Natural killer cell treated with Interleukin-12 subunit alpha and Interleukin-12 subunit beta and Interleukin-15 and Interleukin-18, amount 100 ng/mL, for 72 hours (primary cell): ENCODE results near the gene MFGE8. TPM values are rescaled to one million over a fixed set of nuclear protein-coding genes. Genes with fewer than 3 reads are reported as not detected.

Experiments used
- ATAC-seq, 2 donors: fragments of 150-1000 bp; cut with Tn5 transposase in 1 of 2; sonication (Bioruptor Pico), chemical (Tn5 transposase) in 1 of 2; 2 replicates each; pipeline ENCODE4 v1.10.0; 2021
- DNase-seq: peaks from one replicate; pipeline ENCODE4 v3.0.0; 2022; ENCODE audit warnings: low spot score
- H3K27ac Mint-ChIP-seq, 2 donors: 1 replicate in 1 of 2; 2 replicates in 1 of 2; pipeline ENCODE4 v1.8.0; 2022; ENCODE audit warnings: mixed read lengths in 2 of 2, mild to moderate bottlenecking in 1 of 2, moderate library complexity in 1 of 2
- H3K27me3 Mint-ChIP-seq, 2 donors: 1 replicate in 1 of 2; 2 replicates in 1 of 2; pipeline ENCODE4 v1.8.0; 2022; ENCODE audit warnings: mixed read lengths in 2 of 2
- H3K36me3 Mint-ChIP-seq: one replicate; pipeline ENCODE4 v1.8.0; 2022; ENCODE audit warnings: mixed read lengths
- H3K4me1 Mint-ChIP-seq, 2 donors: 1 replicate in 1 of 2; 2 replicates in 1 of 2; pipeline ENCODE4 v1.8.0; 2022; ENCODE audit warnings: low read depth in 2 of 2, mixed read lengths in 2 of 2, mild to moderate bottlenecking in 1 of 2
- H3K4me3 Mint-ChIP-seq: one replicate; pipeline ENCODE4 v1.8.0; 2022; ENCODE audit warnings: mixed read lengths
- H3K9me3 Mint-ChIP-seq: 2 replicates; pipeline ENCODE4 v1.8.0; 2022; ENCODE audit warnings: mixed read lengths
- total RNA-seq, 2 donors: library from RNA; stranded (reverse); gene quantifications; one replicate each; pipeline ENCODE4 v1.2.3, GENCODE V29; 2022

Gene MFGE8
- total RNA-seq, 2 donors from 2014 or later, result 10.9 to 46.2 TPM

DNA sequence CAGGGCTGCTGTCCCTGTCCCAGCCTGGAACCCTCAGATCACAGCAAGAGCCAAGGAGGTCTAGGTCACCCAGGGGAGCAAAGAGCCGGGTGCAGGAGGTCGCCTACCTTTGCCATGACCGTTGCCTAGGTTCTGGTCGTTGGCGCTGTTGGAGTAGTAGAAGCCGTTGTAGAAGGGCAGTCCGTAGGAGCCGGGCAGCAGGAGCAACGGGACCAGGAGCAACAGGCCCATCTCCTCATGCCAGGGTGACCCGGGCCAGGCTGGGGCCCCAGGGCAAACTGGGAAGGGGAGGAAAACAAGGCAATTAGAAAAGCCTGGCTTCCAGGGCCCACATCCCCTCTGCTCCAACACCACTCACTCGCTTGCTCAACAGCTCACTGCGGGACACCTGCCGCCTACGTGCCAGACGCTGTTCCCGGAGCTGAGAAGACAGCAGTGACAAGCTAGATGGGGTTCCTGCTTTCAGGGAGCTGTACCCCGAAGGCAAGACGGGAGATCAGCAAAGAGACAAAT is 26.1 kb downstream of the MFGE8 start:
- Mint-ChIP-seq H3K27ac (no peak overlapping the region), H3K27me3 (no peaks in the 10 kb centered on the region), H3K4me3 (no peak overlapping the region), H3K36me3 (no peaks in the 10 kb centered on the region), H3K4me1 (peaks cover 0 to 25% of the 10 kb centered on the region in 2 donors), H3K9me3 (no peaks in the 10 kb centered on the region)
- no peak for ATAC-seq
- no peak for DNase-seq

DNA sequence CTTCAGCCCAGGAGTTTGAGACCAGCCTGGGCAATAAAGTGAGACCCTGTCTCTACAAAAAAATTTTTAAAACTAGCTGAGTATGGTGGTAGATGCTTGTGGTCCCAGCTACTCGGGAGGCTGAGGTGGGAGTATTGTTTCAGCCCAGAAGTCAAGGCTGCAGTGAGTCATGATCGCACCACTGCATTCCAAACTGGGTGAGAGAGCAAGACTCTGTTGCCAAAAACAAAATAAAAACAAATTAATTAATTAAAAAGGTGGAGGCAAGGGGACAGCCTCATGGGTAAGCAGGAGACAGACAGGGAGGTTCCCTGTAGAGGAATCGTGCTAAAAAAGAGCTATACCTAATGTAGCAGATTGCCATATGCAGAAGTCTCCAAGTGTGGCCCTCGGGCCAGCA is 30.4 kb downstream of the MFGE8 start:
- Mint-ChIP-seq H3K27ac (no peak overlapping the region), H3K4me3 (no peak overlapping the region), H3K9me3 (no peaks in the 10 kb centered on the region), H3K27me3 (no peaks in the 10 kb centered on the region), H3K4me1 (peaks cover 0 to 10% of the 10 kb centered on the region in 2 donors), H3K36me3 (no peaks in the 10 kb centered on the region)
- DNase-seq, result no peak
- no peak for ATAC-seq

DNA sequence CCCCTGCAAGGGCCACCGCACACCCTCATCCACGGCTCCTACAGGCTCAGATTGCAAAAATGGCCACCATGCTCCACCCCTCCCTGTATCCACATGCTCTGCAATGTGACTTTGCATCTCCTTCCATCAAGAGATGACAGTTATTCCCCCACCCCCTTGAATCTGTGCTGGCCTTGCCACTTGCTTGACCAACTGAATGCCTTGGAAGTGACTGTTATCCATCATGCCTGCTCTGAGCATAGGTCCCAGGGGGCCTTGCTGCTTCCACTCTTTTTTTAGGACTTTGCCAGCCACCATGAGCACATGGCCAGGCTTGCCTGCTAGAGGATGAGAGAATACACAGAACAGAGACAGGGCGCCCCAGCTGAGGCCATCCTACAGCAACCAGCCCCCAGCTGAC is 31.4 kb downstream of the MFGE8 start:
- ATAC-seq (no peak), DNase-seq (no peak)
- H3K4me3 Mint-ChIP-seq, result no peak overlapping the region
- no peak overlapping the region for H3K27ac Mint-ChIP-seq
- H3K4me1 Mint-ChIP-seq, result peaks cover 0 to 7% of the 10 kb centered on the region in 2 donors
- no peaks in the 10 kb centered on the region for H3K36me3 Mint-ChIP-seq
- H3K9me3 Mint-ChIP-seq, result no peaks in the 10 kb centered on the region
- H3K27me3 Mint-ChIP-seq, result no peaks in the 10 kb centered on the region

DNA sequence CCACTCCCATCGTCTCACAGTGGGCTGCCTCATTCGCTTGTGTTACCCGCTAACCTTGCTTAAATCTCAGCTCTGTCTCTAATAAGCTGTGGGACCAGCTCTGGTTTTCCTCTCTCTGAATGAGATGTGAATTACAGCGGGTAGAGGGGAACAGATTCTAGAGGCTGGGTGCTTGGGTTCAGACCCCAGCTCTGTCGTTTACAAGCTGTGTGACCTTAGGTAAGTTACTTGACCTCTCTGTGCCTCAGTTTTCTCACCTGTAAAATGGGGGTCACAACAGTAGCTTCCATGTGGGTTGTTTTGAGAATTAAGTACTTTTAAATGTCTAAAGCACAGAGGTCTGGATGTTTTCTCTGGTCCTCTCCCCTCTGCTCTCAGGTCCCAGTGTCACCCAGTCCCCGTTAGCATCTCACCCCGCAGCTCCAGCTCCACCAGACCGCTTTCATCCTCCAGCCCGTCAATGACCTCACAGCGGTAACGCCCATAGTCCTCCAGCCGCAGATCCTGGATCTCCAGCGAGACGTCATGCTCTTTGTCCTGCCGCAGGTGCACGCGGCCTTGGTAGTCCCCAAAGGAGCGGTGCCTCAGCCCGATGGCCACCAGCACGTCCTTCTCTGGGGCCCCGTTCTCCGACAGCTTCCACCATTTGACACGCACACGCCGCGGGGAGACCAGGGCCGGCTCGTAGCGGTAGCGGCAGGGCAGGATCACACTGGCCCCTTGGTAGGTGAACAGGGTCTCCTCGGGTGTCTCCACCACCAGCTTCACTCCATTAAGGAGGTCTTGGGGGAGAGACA is 32.0 kb downstream of the MFGE8 start:
- DNase-seq (no peak), ATAC-seq (no peak)
- H3K36me3 Mint-ChIP-seq, result no peaks in the 10 kb centered on the region
- H3K4me1 Mint-ChIP-seq, result peaks cover 0 to 9% of the 10 kb centered on the region in 2 donors
- H3K4me3 Mint-ChIP-seq, result no peak overlapping the region
- no peak overlapping the region for H3K27ac Mint-ChIP-seq
- no peaks in the 10 kb centered on the region for H3K9me3 Mint-ChIP-seq
- no peaks in the 10 kb centered on the region for H3K27me3 Mint-ChIP-seq

DNA sequence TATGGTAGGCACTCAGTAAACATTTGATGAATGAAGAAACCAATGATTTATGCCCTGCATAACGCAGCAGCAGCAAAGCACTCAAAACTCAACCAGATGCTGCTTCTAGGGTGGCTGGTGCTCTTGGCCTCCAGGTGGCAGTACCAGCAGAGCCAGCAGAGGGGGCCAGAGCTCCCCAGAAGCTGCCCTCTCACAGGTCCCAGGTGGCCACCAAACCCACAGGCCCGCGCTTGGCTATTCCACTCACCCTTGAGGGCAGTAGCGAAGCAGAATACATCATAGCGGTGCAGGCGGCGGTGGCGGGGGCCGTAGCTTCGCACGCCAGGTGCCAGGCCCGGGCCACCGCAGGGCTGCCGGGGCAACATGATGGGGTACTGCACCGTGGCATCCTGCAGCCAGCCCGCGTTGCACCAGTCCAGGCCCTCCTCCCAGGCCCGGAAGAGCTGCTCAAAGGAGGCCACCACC is 34.4 kb downstream of the MFGE8 start:
- Mint-ChIP-seq H3K9me3 (no peaks in the 10 kb centered on the region), H3K4me3 (no peak overlapping the region), H3K36me3 (no peaks in the 10 kb centered on the region), H3K27me3 (no peaks in the 10 kb centered on the region), H3K27ac (no peak overlapping the region), H3K4me1 (peaks cover 0 to 9% of the 10 kb centered on the region in 2 donors)
- DNase-seq, result no peak
- ATAC-seq, result peak; percentile 46 to 53

DNA sequence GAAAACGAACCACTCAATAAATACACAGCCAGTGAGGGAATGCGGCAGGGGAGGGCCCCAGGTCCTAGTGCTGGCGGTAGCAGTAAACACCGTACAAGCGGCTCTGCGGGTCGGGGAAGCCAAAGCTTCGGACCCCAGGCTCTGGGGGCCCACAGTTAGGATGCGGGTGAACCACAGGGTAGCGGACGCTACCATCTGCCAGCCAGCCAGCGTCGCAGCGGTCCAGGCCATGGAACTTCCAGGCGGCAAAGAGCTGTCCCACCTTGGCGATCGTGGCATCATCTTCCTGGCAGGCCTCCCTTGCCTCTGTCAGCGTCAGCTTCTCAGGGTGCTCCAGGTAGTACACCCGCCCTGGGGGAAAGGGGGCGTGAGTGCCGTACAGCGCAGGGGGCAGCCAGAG is 35.3 kb downstream of the MFGE8 start:
- ATAC-seq, result no peak
- no peaks in the 10 kb centered on the region for H3K36me3 Mint-ChIP-seq
- H3K4me3 Mint-ChIP-seq, result no peak overlapping the region
- no peak for DNase-seq
- no peak overlapping the region for H3K27ac Mint-ChIP-seq
- peaks cover 0 to 9% of the 10 kb centered on the region in 2 donors for H3K4me1 Mint-ChIP-seq
- no peaks in the 10 kb centered on the region for H3K9me3 Mint-ChIP-seq
- no peaks in the 10 kb centered on the region for H3K27me3 Mint-ChIP-seq

DNA sequence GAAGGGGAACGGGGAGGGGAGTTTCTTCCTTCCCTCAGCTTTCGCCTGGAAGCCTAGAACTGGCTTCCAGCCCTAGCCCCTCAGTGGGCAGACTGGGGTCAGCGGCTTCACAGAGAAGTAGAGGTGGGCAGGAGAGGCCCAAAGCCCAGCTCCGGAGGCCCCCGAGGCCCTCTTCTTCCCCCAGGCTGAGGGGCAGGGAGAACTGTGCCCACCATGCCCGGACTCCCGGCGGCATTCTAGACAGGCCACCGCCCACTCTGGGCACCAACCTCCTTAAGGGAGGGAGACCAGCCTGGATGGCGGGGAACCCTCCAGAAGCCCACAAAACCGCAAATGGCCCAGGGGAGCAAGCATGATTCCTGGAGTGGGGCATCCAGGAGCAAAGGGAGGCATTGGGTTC is 35.8 kb downstream of the MFGE8 start:
- no peak for DNase-seq
- peaks cover 0 to 9% of the 10 kb centered on the region in 2 donors for H3K4me1 Mint-ChIP-seq
- H3K27ac Mint-ChIP-seq, result no peak overlapping the region
- no peaks in the 10 kb centered on the region for H3K36me3 Mint-ChIP-seq
- H3K9me3 Mint-ChIP-seq, result no peaks in the 10 kb centered on the region
- H3K4me3 Mint-ChIP-seq, result no peak overlapping the region
- ATAC-seq, result no peak
- no peaks in the 10 kb centered on the region for H3K27me3 Mint-ChIP-seq

DNA sequence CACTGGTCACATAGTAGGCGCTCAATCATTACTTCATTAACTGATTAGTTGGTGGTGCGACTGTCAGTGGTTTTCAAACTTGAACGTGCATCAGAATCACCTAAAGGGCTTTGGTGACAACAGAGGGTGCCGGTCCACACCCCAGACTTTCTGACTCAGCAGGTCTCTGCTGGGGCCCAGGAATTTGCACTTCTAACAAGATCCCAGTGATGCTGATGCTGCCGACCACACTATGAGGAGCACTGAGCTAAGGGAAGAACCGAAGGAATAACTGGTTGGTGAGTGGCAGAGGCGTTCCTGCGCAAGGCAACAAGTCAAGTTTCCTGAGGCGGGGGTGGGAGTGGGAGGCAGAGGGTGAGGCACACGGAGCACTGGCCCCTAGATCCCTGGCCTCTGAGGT is 36.6 kb downstream of the MFGE8 start:
- Mint-ChIP-seq H3K27me3 (peaks cover 0 to 3% of the 10 kb centered on the region in 2 donors), H3K9me3 (no peaks in the 10 kb centered on the region)
- DNase-seq, result no peak

DNA sequence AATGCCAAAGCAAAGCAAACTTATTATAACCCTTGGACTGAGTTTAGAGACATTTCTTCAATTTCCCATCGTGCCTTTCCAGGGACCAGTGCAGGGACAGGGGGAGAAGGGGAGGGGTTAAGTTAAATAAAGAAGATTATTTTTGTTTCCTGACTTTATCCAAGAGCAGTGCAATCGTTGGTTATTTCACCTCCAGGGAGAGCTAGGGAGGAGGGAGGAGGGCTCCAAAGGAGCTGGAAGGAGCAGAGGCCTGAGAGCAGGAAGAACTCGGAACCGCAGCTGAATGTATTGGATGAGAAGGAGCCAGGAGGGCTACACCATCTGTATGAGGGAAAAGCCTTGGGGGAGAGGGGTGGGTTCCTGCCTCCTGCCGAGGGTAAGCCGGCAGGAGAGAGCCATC is 38.5 kb downstream of the MFGE8 start:
- peaks cover 0 to 2% of the 10 kb centered on the region in 2 donors for H3K4me1 Mint-ChIP-seq
- H3K9me3 Mint-ChIP-seq, result no peaks in the 10 kb centered on the region
- DNase-seq (no peak), ATAC-seq (no peak)
- peaks cover 0 to 3% of the 10 kb centered on the region in 2 donors for H3K27me3 Mint-ChIP-seq
- no peak overlapping the region for H3K4me3 Mint-ChIP-seq
- H3K36me3 Mint-ChIP-seq, result no peaks in the 10 kb centered on the region
- H3K27ac Mint-ChIP-seq, result no peak overlapping the region

More for the DNA sequence above, 36.6 kb downstream of the MFGE8 start:
- peaks cover 0 to 6% of the 10 kb centered on the region in 2 donors for H3K4me1 Mint-ChIP-seq
- H3K4me3 Mint-ChIP-seq, result no peak overlapping the region
- H3K27ac Mint-ChIP-seq, result no peak overlapping the region
- no peak for ATAC-seq
- no peaks in the 10 kb centered on the region for H3K36me3 Mint-ChIP-seq

DNA sequence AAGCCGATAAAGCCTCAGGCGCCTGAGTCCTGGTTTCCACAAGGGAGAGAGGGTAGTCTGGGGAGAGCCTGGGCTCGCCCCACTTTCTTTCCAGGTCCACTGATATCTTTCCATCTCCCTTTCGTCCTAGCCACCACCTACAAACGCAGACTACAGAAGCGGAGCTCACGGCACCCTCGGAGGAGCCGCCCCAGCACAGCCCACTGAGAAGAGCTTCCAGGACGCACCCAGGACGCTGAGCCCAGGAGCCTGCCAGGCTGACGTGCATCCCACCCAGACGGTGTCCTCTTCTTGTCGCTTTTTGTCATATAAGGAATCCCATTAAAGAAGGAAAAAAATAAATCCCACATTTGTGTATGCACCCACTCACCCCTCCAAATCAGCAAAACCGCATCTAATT is 38.9 kb downstream of the MFGE8 start:
- ATAC-seq (no peak), DNase-seq (no peak)
- H3K4me3 Mint-ChIP-seq, result no peak overlapping the region
- peaks cover 0 to 2% of the 10 kb centered on the region in 2 donors for H3K4me1 Mint-ChIP-seq
- no peaks in the 10 kb centered on the region for H3K36me3 Mint-ChIP-seq
- H3K9me3 Mint-ChIP-seq, result no peaks in the 10 kb centered on the region
- no peak overlapping the region for H3K27ac Mint-ChIP-seq
- peaks cover 0 to 3% of the 10 kb centered on the region in 2 donors for H3K27me3 Mint-ChIP-seq

DNA sequence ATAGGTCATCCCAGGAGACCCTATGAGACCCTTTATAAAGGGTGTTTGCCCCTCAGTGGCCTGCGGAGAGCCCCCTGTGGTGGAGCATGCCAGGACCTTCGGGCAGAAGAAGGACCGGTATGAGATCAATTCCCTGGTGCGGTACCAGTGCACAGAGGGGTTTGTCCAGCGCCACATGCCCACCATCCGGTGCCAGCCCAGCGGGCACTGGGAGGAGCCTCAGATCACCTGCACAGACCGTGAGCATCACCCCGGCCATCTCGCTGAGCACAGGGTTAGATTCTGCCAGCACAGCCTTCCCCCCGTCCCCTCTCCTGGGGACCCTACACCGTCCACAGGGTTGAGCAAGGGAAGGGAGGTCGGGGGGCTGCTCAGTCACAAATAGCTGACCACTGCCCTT is 39.4 kb downstream of the MFGE8 start:
- Mint-ChIP-seq H3K27ac (no peak overlapping the region), H3K4me3 (no peak overlapping the region), H3K9me3 (no peaks in the 10 kb centered on the region), H3K36me3 (no peaks in the 10 kb centered on the region), H3K27me3 (peaks cover 0 to 4% of the 10 kb centered on the region in 2 donors), H3K4me1 (peaks cover 0 to 4% of the 10 kb centered on the region in 2 donors)
- ATAC-seq, result no peak
- DNase-seq, result no peak

DNA sequence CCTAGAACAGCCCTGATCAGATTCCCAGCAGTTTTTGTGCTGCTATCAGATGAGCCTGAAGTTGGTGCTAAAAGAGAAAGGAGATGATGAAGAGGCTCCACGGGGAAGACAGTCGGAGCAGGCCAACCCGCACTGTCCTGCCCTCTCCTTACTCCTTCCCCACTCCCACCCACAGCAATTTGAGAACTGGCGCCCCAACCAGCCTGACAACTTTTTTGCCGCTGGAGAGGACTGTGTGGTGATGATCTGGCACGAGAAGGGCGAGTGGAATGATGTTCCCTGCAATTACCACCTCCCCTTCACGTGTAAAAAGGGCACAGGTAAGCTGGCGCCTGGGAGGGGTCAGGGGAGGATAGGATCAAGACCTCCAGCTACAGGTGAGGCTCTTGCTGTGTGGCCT is 40.5 kb downstream of the MFGE8 start:
- ATAC-seq (no peak), DNase-seq (no peak)
- no peak overlapping the region for H3K27ac Mint-ChIP-seq
- no peaks in the 10 kb centered on the region for H3K9me3 Mint-ChIP-seq
- H3K27me3 Mint-ChIP-seq, result peaks cover 0 to 6% of the 10 kb centered on the region in 2 donors
- H3K36me3 Mint-ChIP-seq, result no peaks in the 10 kb centered on the region
- H3K4me3 Mint-ChIP-seq, result no peak overlapping the region
- peaks cover 0 to 5% of the 10 kb centered on the region in 2 donors for H3K4me1 Mint-ChIP-seq

DNA sequence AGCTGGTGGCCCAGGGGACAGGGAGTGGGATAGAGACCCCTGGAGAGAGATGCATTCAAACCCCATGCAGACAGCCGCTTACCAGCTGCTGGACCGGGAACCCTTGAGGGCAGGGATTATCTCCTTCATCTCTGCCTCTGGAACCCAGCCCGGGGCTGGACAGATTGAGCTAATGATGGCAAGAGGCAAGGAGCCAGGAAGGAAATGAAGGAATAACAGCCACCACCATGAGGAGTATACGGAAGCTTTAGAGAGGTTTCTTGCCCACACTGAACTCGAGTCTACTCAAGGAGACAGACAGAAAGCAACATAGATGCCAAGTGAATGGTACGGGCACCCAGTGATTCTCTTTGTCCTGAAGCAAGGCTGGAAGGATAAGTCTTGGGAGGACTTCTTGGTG is 41.1 kb downstream of the MFGE8 start:
- peaks cover 0 to 6% of the 10 kb centered on the region in 2 donors for H3K27me3 Mint-ChIP-seq
- ATAC-seq (no peak), DNase-seq (no peak)
- no peaks in the 10 kb centered on the region for H3K36me3 Mint-ChIP-seq
- no peaks in the 10 kb centered on the region for H3K9me3 Mint-ChIP-seq
- no peak overlapping the region for H3K4me3 Mint-ChIP-seq
- peaks cover 0 to 5% of the 10 kb centered on the region in 2 donors for H3K4me1 Mint-ChIP-seq
- no peak overlapping the region for H3K27ac Mint-ChIP-seq

DNA sequence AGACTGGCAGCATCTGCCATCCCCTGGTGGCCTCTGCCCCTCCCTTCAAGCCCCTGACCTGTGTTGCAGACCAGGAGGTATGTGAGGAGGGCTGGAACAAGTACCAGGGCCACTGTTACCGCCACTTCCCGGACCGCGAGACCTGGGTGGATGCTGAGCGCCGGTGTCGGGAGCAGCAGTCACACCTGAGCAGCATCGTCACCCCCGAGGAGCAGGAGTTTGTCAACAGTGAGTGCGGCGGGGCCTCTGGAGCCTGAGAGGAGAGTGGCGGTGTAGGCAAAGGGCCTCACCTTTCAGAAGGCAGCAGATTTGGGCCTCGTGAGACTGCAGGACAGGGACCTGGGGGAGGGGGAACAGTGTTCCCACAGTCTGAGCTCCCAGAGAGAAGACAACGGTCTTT is 41.9 kb downstream of the MFGE8 start:
- ATAC-seq (no peak), DNase-seq (peak; percentile 54)
- Mint-ChIP-seq H3K36me3 (no peaks in the 10 kb centered on the region), H3K4me1 (peaks cover 0 to 3% of the 10 kb centered on the region in 2 donors), H3K27me3 (peaks cover 2 to 7% of the 10 kb centered on the region in 2 donors), H3K4me3 (no peak overlapping the region), H3K9me3 (no peaks in the 10 kb centered on the region), H3K27ac (no peak overlapping the region)
